Measurements from ENCODE around the gene EXOC7. TPM values are rescaled to one million over a fixed set of nuclear protein-coding genes. Genes with fewer than 3 reads are reported as not detected.

The EXOC7 gene
- total RNA-seq, 1 donor from 2014 or later, result 86.9 TPM

GRCh38 chr17:76123749-76124581 is 20.4 kb upstream of the EXOC7 start:
- no peak for DNase-seq (ENCODE audit: low spot score)

DNA sequence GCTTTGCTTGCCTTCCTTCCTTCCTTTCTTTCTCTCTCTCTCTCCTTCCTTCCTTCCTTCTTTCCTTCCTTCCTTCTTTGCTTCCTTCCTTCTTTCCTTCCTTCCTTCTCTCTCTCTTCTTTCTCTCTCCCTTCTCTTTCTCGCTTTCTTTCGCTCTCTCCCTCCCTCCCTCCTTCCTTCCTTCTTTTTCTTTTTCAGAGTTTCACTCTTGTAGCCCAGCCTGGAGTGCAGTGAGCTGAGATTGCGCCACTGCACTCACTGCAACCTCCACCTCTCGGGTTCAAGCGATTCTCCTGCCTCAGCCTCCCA is 19.6 kb upstream of the EXOC7 start:
- DNase-seq (ENCODE audit: low spot score), result no peak
- intact Hi-C loops (cut with DNase I), result loop anchor here (2.0 kb wide), 1 partner anchor 60 kb away; no protein-coding TSS in a partner anchor

More at GRCh38 chr17:76123749-76124581, 20.4 kb upstream of the EXOC7 start:
- intact Hi-C loops (cut with DNase I), result loop anchor here (2.0 kb wide), 1 partner anchor 59 kb away; no protein-coding TSS in a partner anchor

- intact Hi-C loops (cut with DNase I), result loop anchor here (2.0 kb wide), 1 partner anchor 60 kb away; no protein-coding TSS in a partner anchor
- no peak for DNase-seq (ENCODE audit: low spot score)
These were observed 19.0 kb upstream of the EXOC7 start for GRCh38 chr17:76122431-76123190.

GRCh38 chr17:76121932-76122430 is 18.4 kb upstream of the EXOC7 start:
- intact Hi-C loops (cut with DNase I), result loop anchor here (1.0 to 2.0 kb wide), 3 partner anchors 25 to 157 kb away; no protein-coding TSS in a partner anchor
- DNase-seq (ENCODE audit: low spot score), result no peak

DNA sequence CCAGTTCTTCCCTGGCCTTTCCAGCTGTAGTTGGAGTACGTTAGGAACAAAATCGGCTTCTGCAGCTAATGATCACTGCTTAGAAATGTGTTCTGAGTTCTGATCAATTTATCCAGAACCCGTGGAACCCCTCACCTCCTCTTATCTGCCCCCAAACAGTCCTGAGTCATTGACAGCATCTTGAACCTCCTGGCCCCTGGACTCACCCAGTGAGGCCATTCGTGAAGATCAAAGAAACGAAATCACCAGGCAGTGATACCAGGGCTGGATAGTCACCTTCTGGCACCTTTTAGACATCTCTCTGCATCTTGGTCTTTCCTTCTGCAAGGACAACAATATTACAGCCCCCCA is 17.0 kb upstream of the EXOC7 start:
- intact Hi-C loops (cut with DNase I), result loop anchor here (1.0 to 2.0 kb wide), 2 partner anchors 26 to 159 kb away; no protein-coding TSS in a partner anchor
- no peak for DNase-seq (ENCODE audit: low spot score)

DNA sequence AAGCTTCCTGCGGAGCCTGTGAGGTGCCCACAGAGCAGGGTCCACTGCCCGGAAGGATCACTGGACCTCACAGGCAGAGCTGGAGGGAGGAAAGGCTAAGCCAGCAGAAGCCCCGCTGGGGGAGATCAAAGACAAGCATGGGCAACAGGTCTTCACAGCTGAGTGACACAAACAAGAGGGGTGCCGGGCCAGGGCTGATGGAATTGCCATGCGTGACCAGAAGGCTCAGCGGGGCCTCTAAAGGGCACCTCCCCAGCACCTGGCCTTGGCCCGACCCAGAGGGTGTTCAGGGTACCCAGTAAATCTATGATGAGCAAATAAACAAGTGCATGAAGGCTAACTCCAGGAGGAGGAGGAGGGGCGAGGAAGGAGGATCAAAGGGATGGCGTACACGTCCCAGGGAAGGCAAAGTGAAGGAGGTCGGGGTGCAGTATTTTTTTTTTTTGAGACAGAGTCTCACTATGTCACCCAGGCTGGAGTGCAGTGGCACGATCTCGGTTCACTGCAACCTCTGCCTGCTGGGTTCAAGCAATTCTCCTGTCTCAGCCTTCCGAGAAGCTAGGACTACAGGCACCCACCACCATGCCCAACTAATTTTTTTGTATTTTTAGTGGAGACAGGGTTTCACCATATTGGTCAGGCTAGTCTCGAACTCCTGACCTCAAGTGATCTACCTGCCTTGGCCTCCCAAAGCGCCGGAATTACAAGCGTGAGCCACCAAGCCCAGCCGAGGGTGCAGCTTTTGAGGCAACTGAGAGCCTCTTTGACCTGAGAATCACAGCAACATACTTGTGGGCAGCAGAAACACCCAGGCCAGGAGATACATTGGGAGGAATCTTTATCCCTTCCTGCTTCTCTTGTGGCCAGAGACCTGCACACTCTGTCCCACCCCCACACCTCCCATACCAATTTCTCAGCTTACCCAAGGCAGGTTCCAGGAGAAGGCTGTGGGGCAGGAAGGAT is 16.1 kb upstream of the EXOC7 start:
- intact Hi-C loops (cut with DNase I), result loop anchor here (2.0 kb wide), 1 partner anchor 27 kb away; no protein-coding TSS in a partner anchor
- DNase-seq (ENCODE audit: low spot score), result no peak

GRCh38 chr17:76115138-76115754 is 11.7 kb upstream of the EXOC7 start:
- DNase-seq (ENCODE audit: low spot score), result no peak
- intact Hi-C loops (cut with DNase I), result no loop called here

DNA sequence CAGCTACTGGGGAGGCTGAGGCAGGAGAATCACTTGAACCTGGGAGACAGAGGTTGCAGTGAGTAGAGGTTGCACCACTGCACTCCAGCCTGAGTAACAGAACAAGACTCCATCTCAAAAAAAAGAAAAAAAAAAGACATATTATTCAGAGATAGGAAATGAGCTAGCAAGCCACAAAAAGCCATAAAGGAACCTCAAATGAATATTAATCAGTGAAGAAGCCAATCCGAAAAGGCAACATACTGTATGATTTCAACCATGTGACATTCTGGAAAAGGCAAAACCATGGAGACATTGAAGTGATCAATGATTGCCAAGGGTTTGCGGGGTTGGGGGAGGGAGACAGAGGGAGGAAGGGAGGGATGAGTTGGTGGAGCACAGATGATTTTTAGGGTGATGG is 8.4 kb upstream of the EXOC7 start:
- no peak for DNase-seq (ENCODE audit: low spot score)
- intact Hi-C loops (cut with DNase I), result no loop called here

DNA sequence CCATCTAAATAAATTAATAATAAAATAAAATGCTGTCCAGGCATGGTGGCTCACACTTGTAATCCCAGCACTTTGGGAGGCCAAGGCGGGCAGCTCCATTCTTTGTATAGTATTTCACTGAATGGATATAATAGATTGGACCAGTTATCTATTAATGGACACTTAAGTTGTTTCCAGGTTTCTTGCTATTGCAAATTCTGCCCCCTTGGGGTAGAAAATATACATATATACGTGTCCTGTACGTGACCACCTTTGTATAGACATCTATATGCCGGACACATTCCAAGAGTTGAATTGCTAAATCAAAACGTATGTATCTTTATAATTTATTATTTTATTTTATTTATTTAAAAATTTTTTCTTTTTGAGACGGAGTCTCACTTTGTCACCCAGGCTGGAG is 3.9 kb upstream of the EXOC7 start:
- intact Hi-C loops (cut with DNase I), result no loop called here

DNA sequence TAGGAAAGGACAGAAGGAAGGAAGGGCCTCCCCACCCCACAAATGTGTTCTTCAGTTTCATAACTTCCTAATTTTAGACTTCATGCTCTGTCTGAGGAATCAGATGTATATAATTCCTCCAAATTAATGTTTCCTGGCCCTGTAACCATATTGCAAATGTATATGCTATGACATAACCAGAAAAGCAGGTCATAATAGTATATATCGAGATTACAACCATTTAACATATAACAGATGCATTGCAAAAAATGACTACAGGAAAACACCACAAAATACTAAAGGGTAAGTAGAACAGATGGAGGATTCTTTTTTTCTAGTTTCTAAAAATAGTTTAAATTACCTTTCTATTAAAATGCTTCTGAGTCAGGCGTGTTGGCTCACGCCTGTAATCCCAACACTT is 3.1 kb upstream of the EXOC7 start:
- intact Hi-C loops (cut with DNase I), result no loop called here
- no peak for DNase-seq (ENCODE audit: low spot score)

More for the DNA sequence above, 3.9 kb upstream of the EXOC7 start:
- no peak for DNase-seq (ENCODE audit: low spot score)

DNA sequence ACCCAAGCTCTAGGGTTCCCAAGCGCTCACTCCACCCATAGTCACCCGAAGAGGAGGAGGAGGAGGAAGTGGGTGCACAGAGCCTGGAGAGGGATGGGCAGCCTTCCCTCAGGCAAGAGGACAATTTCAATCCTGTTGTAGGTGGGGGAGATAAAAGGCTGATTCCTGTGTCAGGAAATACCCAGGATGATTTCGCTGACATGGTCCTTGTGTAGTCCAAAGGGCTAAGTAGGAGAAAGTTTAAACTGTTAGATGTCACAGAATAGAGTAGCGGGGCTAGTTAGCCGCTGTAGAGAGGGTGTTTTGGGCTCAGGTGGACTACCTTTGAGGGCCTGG is 1.3 kb upstream of the EXOC7 start:
- no peak for DNase-seq (ENCODE audit: low spot score)
- intact Hi-C loops (cut with DNase I), result no loop called here

- DNase-seq (ENCODE audit: low spot score), result no peak
- intact Hi-C loops (cut with DNase I), result no loop called here
These were observed 731 bp upstream of the EXOC7 start for GRCh38 chr17:76104140-76104895.

- intact Hi-C loops (cut with DNase I), result loop anchor here (2.0 kb wide), 1 partner anchor 30 kb away; the partner anchor contains the start of gene SRP68
- DNase-seq (ENCODE audit: low spot score), result no peak
These were observed 678 bp downstream of the EXOC7 start for GRCh38 chr17:76102944-76103273.

DNA sequence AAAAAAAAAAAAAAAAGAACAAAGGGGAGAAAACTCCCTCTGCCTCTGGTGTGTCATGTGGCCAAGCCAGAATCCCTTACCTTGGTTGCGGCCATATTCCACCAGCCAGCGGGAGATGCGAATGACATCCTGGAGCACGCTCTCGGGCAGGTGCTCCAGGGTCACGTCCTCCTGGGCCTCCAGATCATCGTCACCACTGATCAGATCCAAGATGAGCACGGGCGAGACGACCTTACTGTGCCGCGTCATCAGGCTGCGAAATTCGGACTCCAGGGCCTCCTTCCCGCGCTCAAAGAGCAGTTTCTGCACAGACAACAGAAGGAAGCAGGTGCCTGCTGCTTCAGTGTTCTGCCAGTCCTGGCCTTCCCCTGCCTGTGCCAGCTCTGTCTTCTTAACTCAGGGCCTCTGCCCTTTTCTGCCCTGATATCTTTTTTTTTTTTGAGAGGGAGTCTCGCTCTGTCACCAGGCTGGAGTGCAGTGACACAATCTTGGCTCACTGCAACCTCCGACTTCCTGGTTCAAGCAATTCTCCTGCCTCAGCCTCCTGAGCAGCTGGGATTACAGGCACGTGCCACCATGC is 5.8 kb downstream of the EXOC7 start:
- no peak for DNase-seq (ENCODE audit: low spot score)
- intact Hi-C loops (cut with DNase I), result no loop called here

- intact Hi-C loops (cut with DNase I), result no loop called here
- DNase-seq (ENCODE audit: low spot score), result no peak
These were observed 7.6 kb downstream of the EXOC7 start for GRCh38 chr17:76095943-76096342.

DNA sequence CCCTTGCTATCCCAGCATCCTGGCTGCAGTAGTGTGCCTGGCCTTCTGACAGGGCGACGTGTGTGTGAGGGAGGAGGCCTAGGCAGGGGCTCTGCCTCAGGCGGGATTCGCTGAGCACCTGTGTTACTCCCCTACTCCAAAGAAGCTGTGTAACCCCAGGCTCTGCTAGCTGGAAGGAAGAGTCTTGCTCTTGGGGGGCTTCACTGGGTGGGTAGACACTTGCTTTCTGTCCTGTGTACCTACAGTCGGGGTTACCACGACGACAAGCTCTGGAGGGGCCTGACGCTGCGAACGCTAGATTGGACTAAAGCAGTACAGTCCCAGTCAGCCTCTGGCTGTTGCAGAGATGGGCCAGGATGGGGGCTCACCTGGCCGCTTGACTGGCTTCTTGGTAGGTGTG is 9.5 kb downstream of the EXOC7 start:
- intact Hi-C loops (cut with DNase I), result no loop called here
- DNase-seq (ENCODE audit: low spot score), result no peak

DNA sequence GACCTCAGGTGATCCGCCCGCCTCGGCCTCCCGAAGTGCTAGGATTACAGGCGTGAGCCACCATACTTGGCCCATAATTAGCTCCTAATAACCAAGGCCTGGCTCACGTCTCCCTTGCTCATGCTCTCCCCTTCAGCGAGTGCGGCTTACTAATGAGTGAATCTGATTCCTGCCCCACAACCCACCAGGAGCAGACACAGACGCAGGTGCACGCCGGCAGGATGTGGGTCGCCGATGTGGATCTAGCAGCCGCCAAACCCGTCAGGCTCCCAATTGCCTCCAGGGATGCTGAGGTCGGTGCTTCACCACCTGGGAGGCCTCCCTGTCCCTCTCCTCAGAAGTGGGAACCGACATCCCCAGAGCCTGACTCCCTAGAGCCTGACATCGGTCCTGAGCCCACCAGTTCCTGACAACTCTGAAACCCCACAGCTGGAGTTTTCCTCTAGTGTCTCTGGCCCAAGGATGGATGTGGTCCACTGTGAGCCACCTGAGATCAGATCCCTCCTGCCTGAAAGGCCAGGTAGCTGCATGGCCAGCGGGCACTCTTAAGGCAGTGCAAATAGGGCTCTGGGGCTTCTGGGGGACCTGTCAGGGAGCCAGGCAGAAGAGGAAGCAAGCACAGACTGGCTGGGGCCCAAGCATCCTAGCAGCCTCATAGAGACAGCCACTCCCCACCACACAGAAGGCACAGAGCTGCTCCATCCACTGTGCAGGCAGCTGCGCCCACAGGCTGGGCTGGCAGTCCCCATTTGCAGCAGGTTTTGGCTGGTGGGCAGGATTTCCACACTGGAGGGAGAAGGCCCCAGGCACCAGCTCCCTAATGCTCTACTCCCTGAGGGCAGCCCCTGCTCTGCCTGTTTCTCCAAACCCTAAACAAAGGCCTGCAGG is 10.8 kb downstream of the EXOC7 start:
- no peak for DNase-seq (ENCODE audit: low spot score)
- intact Hi-C loops (cut with DNase I), result no loop called here

Measured in cardiac septum (tissue), 1 donor.